Transverse colon (tissue), 3 donors: ENCODE results near the gene GFOD1.

ENCODE experiments used
- CTCF ChIP-seq, 5 experiments: fragments of 200-600 bp in 3 of 5; fragments of 450-650 bp in 2 of 5; sonication (generic) in 3 of 5; IDR thresholded peaks; 1 replicate in 2 of 5; 2 replicates in 3 of 5; pipeline ENCODE4 v1.5.1; 2016 to 2017; ENCODE audit warnings: antibody characterized with exemption in 5 of 5, inconsistent platforms in 3 of 5, mild to moderate bottlenecking in 2 of 5, moderate library complexity in 1 of 5
- EP300 ChIP-seq: sonication (generic); formaldehyde crosslinking; IDR thresholded peaks from one replicate; pipeline ENCODE4 v1.6.1; 2017; ENCODE audit warnings: antibody characterized with exemption, low read depth
- POLR2A ChIP-seq: fragments of 450-650 bp; IDR thresholded peaks from one replicate; pipeline ENCODE4 v1.6.1; 2016; ENCODE audit warnings: antibody characterized with exemption, mild to moderate bottlenecking, moderate library complexity

GRCh38 chr6:13355999-13356785 lies 131.2 kb downstream of the GFOD1 start:
- TF ChIP-seq CTCF (IDR thresholded peaks at IDR 0.05) (no peak), POLR2A (no peak), EP300 (no peak)
